Right atrium auricular region (tissue), 2 donors: Measurements from ENCODE around the gene LFNG. TPM values are rescaled to one million over a fixed set of nuclear protein-coding genes. Genes with fewer than 3 reads are reported as not detected.

Experiments
- DNase-seq: peaks from one replicate; pipeline ENCODE4 v3.0.0-alpha.2; 2019; ENCODE audit warnings: low spot score
- H3K27ac ChIP-seq, 2 donors: fragments of 200-600 bp; sonication (generic); 1 replicate in 1 of 2; 2 replicates in 1 of 2; pipeline ENCODE4 v1.5.1; 2016 to 2019
- H3K27me3 ChIP-seq, 2 donors: fragments of 200-600 bp; sonication (generic); one replicate each; pipeline versions ENCODE4 v1.5.1 to v1.6.0; 2017 to 2019
- H3K36me3 ChIP-seq: fragments of 200-600 bp; sonication (generic); one replicate; pipeline ENCODE4 v1.5.1; 2016
- H3K4me1 ChIP-seq, 2 donors: fragments of 200-600 bp; sonication (generic); one replicate each; pipeline versions ENCODE4 v1.5.1 to v1.6.0; 2017 to 2019
- H3K4me3 ChIP-seq, 2 donors: fragments of 200-600 bp; sonication (generic); 1 replicate in 1 of 2; 2 replicates in 1 of 2; pipeline ENCODE4 v1.5.1; 2017 to 2019; ENCODE audit warnings: mild to moderate bottlenecking in 1 of 2, moderate library complexity in 1 of 2
- H3K9me3 ChIP-seq, 2 donors: fragments of 200-600 bp; sonication (generic); one replicate each; pipeline ENCODE4 v1.5.1; 2019
- total RNA-seq, 2 donors: library from RNA; depleted of rRNA; stranded (reverse); fragments of >200 nt; gene quantifications; one replicate each; pipeline ENCODE4 v1.1.0, GENCODE V29; 2016
- TF ChIP-seq, protein P1 (sequence below), 2 donors: fragments of 200-600 bp; sonication (generic); IDR thresholded peaks; one replicate each; pipeline ENCODE4 v1.5.1; 2019; ENCODE audit warnings: antibody characterized with exemption in 2 of 2

The LFNG gene
- total RNA-seq, 2 donors from 2014 or later: 3.8 to 4.3 TPM

DNA sequence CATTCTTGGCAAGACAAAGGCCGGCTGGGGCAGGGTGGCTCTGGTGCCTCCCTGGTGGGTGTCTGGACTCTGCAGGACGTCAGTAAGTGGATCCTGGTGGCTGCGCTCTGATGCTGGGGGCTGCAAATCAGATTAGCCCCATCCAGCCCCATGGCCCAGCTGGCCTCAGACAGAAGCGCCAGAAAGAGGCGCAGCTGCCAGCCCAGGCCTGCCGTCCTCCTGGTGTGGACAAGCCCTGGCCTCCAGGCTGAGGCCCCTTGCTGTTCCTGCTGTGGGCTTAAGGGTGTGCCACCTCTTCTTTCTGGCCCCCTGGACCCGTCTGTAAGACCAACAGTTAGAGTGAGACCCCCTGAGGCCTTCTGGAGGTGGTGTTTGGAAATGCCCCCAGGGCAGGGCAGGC, 5.9 kb upstream of the LFNG start:
- DNase-seq: no peak
- no peak overlapping the region for H3K27ac ChIP-seq
- H3K36me3 ChIP-seq: no peaks in the 10 kb centered on the region
- TF ChIP-seq, protein P1, sequence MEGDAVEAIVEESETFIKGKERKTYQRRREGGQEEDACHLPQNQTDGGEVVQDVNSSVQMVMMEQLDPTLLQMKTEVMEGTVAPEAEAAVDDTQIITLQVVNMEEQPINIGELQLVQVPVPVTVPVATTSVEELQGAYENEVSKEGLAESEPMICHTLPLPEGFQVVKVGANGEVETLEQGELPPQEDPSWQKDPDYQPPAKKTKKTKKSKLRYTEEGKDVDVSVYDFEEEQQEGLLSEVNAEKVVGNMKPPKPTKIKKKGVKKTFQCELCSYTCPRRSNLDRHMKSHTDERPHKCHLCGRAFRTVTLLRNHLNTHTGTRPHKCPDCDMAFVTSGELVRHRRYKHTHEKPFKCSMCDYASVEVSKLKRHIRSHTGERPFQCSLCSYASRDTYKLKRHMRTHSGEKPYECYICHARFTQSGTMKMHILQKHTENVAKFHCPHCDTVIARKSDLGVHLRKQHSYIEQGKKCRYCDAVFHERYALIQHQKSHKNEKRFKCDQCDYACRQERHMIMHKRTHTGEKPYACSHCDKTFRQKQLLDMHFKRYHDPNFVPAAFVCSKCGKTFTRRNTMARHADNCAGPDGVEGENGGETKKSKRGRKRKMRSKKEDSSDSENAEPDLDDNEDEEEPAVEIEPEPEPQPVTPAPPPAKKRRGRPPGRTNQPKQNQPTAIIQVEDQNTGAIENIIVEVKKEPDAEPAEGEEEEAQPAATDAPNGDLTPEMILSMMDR (IDR thresholded peaks at IDR 0.05): no peak
- no peak overlapping the region for H3K4me3 ChIP-seq
- no peaks in the 10 kb centered on the region for H3K27me3 ChIP-seq
- H3K4me1 ChIP-seq: peaks cover 0 to 48% of the 10 kb centered on the region in 2 donors
- no peaks in the 10 kb centered on the region for H3K9me3 ChIP-seq

DNA sequence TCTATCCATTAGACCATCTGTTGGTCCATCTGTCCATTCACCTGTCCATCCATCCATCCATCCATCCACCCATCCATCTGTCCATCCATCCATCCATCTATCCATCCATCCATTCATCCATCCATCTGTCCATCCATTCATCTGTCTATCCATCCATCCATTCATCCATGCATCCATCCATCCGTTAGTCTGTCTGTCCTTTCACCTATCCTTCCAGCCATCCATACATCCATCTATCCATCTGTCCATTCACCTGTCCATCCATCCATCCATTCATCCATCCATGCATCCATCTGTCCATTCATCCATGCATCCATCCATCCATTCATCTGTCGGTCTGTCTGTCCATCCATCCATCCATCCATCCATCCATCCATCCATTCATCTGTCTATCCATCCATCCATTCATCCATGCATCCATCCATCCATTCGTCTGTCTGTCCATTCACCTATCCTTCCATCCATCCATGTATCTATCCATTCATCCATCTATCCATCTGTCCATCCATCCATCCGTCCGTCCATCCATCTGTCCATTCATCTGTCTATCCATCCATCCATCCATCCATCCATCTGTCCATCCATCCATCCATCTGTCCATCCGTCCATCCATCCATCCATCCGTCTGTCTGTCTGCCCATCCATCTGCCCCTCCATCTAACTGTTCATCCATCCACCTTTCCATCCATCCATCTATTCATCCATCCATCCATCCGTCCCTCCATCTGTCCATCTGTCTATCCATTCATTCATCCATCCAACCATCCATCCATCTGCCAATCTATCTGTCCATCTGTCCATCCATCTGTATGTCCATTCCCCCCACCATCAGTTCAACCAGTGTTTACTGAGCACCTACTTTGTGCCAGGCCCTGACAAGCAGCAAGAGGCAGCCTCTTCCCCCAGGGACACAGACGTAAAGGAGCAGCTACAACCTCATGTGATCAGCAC, 4.8 kb upstream of the LFNG start:
- H3K9me3 ChIP-seq: no peaks in the 10 kb centered on the region
- DNase-seq: no peak
- no peaks in the 10 kb centered on the region for H3K36me3 ChIP-seq
- TF ChIP-seq, protein P1 (IDR thresholded peaks at IDR 0.05): no peak
- peaks cover 0 to 44% of the 10 kb centered on the region in 2 donors for H3K4me1 ChIP-seq
- no peaks in the 10 kb centered on the region for H3K27me3 ChIP-seq
- H3K27ac ChIP-seq: no peak overlapping the region
- no peak overlapping the region for H3K4me3 ChIP-seq

DNA sequence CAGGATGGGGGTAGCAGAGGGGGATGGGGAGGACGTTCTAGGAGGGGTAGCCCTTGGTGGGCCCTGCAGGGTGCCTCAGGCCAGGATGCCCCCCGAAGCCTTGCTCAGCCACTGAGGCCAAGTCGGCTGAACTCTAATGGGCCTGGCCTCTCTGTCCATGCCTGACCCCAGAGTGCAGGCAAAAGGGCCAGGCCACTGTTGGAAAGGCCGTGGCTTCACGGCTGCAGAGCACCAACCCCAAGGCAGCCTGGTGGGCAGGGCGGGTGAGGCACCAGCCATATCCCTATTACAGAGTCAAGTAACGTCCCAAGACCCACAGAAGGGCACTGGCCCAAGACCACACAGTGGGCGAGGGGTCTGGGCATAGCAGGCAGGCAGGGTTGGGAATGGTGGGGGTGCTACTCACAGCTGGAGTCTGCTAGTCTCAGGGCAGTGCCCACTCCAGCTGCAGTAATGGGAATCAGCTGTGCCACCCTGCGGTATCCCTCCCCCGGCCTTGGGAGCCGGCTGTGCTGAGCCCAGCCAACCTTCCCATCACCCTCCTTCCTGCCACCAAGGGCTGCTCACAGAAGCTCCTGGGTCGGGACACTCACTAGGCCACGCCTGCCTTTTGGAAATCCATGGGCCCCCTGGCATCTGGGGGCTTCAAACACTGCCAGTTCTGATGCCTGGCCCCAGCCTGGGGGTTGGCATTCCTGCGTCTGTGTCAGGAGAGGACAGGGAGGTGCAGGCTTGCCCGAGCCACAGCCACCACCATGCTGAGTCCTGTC, 4.0 kb upstream of the LFNG start:
- Histone ChIP-seq H3K4me3 (no peak overlapping the region), H3K4me1 (peaks cover 0 to 45% of the 10 kb centered on the region in 2 donors), H3K27me3 (no peaks in the 10 kb centered on the region), H3K36me3 (no peaks in the 10 kb centered on the region), H3K27ac (no peak overlapping the region), H3K9me3 (no peaks in the 10 kb centered on the region)
- TF ChIP-seq, protein P1 (IDR thresholded peaks at IDR 0.05): no peak
- no peak for DNase-seq

DNA sequence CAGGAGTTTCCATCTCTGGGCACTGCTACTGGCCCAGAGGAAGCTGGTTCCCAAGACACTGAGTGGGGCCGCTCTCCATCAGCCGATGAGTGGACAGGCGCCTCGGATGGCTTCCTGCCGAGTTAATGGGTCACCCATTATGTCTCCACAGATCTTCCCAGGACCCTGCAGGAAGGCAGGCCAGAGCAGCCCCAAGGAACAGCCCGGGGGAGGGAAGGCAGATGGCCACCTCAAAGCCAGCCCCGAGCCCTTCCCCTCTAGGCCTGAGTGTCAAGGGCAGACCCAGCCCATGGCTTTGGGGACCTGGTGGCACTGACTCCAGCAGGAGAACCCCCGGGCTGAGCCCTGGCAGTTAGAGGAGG, 3.4 kb upstream of the LFNG start:
- Histone ChIP-seq H3K4me1 (peaks cover 0 to 44% of the 10 kb centered on the region in 2 donors), H3K27ac (no peak overlapping the region), H3K9me3 (no peaks in the 10 kb centered on the region), H3K36me3 (no peaks in the 10 kb centered on the region), H3K4me3 (no peak overlapping the region), H3K27me3 (no peaks in the 10 kb centered on the region)
- DNase-seq: no peak
- TF ChIP-seq, protein P1 (IDR thresholded peaks at IDR 0.05): no peak

DNA sequence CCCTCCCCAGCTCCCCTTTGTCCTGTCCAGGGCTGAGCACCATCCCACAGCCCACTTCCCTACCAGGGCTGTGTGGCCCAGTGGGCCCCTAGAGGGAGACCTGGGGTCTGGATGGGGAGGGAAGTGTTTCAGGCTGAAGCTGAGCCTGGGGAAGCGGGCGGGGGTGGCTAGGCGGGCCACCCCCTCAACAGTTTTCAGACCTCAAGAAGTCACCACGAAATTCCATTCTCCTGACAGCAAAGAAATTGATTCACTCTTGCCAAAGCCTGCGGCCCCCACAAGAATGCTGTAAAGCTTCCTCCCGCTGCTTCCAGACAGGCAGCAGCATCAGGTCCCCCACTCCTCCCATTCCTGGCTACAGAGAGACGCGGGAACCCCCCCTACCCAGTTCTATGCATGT, 2.5 kb upstream of the LFNG start:
- H3K9me3 ChIP-seq: no peaks in the 10 kb centered on the region
- TF ChIP-seq, protein P1 (IDR thresholded peaks at IDR 0.05): no peak
- H3K27ac ChIP-seq: no peak overlapping the region
- H3K36me3 ChIP-seq: no peaks in the 10 kb centered on the region
- H3K4me3 ChIP-seq: no peak overlapping the region
- H3K4me1 ChIP-seq: peaks cover 0 to 44% of the 10 kb centered on the region in 2 donors
- no peaks in the 10 kb centered on the region for H3K27me3 ChIP-seq
- no peak for DNase-seq
